VCaP (cell line): ENCODE measurements around the gene TBCB.

Experiments used
- H3K27ac ChIP-seq: fragments of 450-650 bp; 2 replicates; pipeline ENCODE4 v1.5.1; 2017
- CTCF ChIP-seq: fragments of 450-650 bp; conservative IDR thresholded peaks from 2 replicates; pipeline ENCODE4 v1.5.1; 2017; ENCODE audit warnings: mild to moderate bottlenecking, moderate library complexity

The TBCB gene

GRCh38 chr19:36151144-36152018 is 36.1 kb downstream of the TBCB start:
- no peak for TF ChIP-seq CTCF
- H3K27ac ChIP-seq = no peak overlapping the region

- no peak overlapping the region for H3K27ac ChIP-seq
- TF ChIP-seq CTCF = no peak
Measured at GRCh38 chr19:36152019-36152351, 36.7 kb downstream of the TBCB start.

GRCh38 chr19:36152352-36153091 is 37.3 kb downstream of the TBCB start, which contains the start of gene COX7A1:
Gene COX7A1 (minus strand): TSS chr19:36152447. CDS start chr19:36152407, 40 bp downstream.
- no peak for TF ChIP-seq CTCF
- no peak within 1 kb of the TSS for H3K27ac ChIP-seq

- no peak for TF ChIP-seq CTCF
- no peak overlapping the region for H3K27ac ChIP-seq
Measured at GRCh38 chr19:36153126-36153525, 37.9 kb downstream of the TBCB start.

GRCh38 chr19:36160821-36161596 is 45.7 kb downstream of the TBCB start:
- no peak for TF ChIP-seq CTCF
- H3K27ac ChIP-seq = no peak overlapping the region

- no peak for TF ChIP-seq CTCF
- no peak overlapping the region for H3K27ac ChIP-seq
Measured at GRCh38 chr19:36163813-36164212, 48.5 kb downstream of the TBCB start.
